Astrocyte of the cerebellum (primary cell): ENCODE data around the gene FBXL17.

Experiments
- DNase-seq: peaks from one replicate; pipeline ENCODE4 v3.0.0-alpha.2; 2011; ENCODE audit warnings: low read depth
- H3K4me3 ChIP-seq: 2 replicates; pipeline ENCODE4 v1.5.1; 2011; ENCODE audit warnings: mild to moderate bottlenecking, low read depth, low read length, moderate library complexity
- CTCF ChIP-seq: IDR thresholded peaks from 2 replicates; pipeline ENCODE4 v1.5.1; 2012; ENCODE audit warnings: low read length, low read depth, moderate library complexity, mild to moderate bottlenecking; ENCODE audit errors: missing control alignments
- in situ Hi-C: cut with HindIII; loops from 2 replicates; pipeline ENCODE4 v1.10.0; 2017; ENCODE audit warnings: low sequenced_read_pairs

Gene FBXL17

GRCh38 chr5:108249095-108249784 is 132.7 kb downstream of the FBXL17 start:
- in situ Hi-C loops: no loop called here
- TF ChIP-seq CTCF: no peak
- no peak for DNase-seq
- no peak overlapping the region for H3K4me3 ChIP-seq

GRCh38 chr5:108238936-108239887 is 142.7 kb downstream of the FBXL17 start:
- DNase-seq: no peak
- no peak overlapping the region for H3K4me3 ChIP-seq
- no peak for TF ChIP-seq CTCF
- in situ Hi-C loops: no loop called here

GRCh38 chr5:108238461-108238860 is 143.4 kb downstream of the FBXL17 start:
- DNase-seq: no peak
- no peak for TF ChIP-seq CTCF
- in situ Hi-C loops: no loop called here
- no peak overlapping the region for H3K4me3 ChIP-seq

- H3K4me3 ChIP-seq: no peak overlapping the region
- in situ Hi-C loops: no loop called here
- no peak for TF ChIP-seq CTCF
- no peak for DNase-seq
Measured at GRCh38 chr5:108233617-108234155, 148.2 kb downstream of the FBXL17 start.

- no peak overlapping the region for H3K4me3 ChIP-seq
- DNase-seq: no peak
- in situ Hi-C loops: no loop called here
- TF ChIP-seq CTCF: no peak
Measured at GRCh38 chr5:108232805-108233204, 149.1 kb downstream of the FBXL17 start.

- no peak for DNase-seq
- H3K4me3 ChIP-seq: no peak overlapping the region
- in situ Hi-C loops: no loop called here
- TF ChIP-seq CTCF: no peak
Measured at GRCh38 chr5:108222011-108222410, 159.9 kb downstream of the FBXL17 start.
